Measurements from ENCODE around the gene DIAPH1.

DIAPH1 gene

GRCh38 chr5:141484310-141484640 is 134.5 kb downstream of the DIAPH1 start:
- DNase-seq (ENCODE audit: low spot score), result no peak

- no peak for DNase-seq (ENCODE audit: low spot score)
Observed at GRCh38 chr5:141483902-141484301, 134.9 kb downstream of the DIAPH1 start.

DNA sequence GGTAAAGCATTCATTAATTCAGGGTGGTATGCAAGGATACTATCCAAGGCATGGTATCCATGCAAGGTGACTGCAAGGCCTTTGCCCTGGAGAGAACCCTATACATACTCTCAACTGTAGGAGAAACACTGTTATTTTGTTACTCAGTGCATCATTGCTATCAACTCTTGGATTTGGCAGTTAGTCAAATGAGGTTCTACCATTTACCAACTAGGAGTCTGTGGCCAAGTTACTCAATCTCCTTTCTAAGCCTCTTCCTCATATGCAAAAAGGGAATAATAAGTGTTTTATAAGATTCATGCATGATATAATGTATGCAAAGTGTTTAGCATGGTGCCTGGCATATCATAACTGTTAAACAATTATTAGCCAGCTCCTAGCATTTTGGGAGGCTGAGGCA is 139.0 kb downstream of the DIAPH1 start:
- no peak for DNase-seq (ENCODE audit: low spot score)

- no peak for DNase-seq (ENCODE audit: low spot score)
Observed at GRCh38 chr5:141478321-141478945, 140.4 kb downstream of the DIAPH1 start.

DNA sequence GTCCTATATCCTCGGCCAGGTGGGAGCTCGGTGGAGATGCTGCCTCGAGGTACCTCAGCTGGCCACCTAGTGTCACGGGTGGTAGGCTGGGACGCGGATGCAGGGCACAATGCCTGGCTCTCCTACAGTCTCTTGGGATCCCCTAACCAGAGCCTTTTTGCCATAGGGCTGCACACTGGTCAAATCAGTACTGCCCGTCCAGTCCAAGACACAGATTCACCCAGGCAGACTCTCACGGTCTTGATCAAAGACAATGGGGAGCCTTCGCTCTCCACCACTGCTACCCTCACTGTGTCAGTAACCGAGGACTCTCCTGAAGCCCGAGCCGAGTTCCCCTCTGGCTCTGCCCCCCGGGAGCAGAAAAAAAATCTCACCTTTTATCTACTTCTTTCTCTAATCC is 141.0 kb downstream of the DIAPH1 start:
- DNase-seq (ENCODE audit: low spot score), result no peak

GRCh38 chr5:141477044-141477575 is 141.7 kb downstream of the DIAPH1 start:
- no peak for DNase-seq (ENCODE audit: low spot score)

DNA sequence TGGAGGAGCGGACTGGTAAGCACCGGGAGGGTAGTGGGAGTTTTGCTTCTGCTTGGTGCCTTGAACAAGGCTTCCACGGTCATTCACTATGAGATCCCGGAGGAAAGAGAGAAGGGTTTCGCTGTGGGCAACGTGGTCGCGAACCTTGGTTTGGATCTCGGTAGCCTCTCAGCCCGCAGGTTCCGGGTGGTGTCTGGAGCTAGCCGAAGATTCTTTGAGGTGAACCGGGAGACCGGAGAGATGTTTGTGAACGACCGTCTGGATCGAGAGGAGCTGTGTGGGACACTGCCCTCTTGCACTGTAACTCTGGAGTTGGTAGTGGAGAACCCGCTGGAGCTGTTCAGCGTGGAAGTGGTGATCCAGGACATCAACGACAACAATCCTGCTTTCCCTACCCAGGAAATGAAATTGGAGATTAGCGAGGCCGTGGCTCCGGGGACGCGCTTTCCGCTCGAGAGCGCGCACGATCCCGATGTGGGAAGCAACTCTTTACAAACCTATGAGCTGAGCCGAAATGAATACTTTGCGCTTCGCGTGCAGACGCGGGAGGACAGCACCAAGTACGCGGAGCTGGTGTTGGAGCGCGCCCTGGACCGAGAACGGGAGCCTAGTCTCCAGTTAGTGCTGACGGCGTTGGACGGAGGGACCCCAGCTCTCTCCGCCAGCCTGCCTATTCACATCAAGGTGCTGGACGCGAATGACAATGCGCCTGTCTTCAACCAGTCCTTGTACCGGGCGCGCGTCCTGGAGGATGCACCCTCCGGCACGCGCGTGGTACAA is 142.5 kb downstream of the DIAPH1 start:
- peak; percentile 90 for DNase-seq (ENCODE audit: low spot score)

- peak; percentile 95 for DNase-seq (ENCODE audit: low spot score)
Observed at GRCh38 chr5:141475625-141476131, 143.1 kb downstream of the DIAPH1 start, which contains the start of gene PCDHGC3. TSS of gene PCDHGC3 (plus strand) at chr5:141475966. CDS start at chr5:141476117, 151 bp downstream.

DNA sequence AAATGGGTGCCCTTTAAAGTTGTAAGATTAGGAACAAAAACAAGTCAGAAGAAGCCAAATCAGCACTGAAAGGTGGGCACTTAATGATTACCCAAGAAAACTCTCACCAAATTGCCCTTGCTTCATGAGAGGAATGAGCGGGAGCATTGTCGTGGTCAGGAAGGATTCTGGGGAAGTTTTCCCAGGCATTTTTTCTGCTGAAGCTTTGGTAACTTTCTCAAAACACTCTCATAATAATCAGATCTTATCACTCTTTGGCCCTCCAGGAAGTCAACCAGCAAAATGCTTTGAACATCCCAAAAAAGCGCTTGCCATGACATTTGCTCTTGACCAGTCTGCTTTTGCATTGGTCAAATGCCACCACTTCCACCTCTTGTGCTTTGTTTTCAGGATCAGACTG is 153.4 kb downstream of the DIAPH1 start:
- DNase-seq (ENCODE audit: low spot score), result no peak
